NB4 (cell line): ENCODE measurements around the gene GREB1.

Experiments used
- DNase-seq: peaks from one replicate; pipeline ENCODE4 v3.0.0; 2010; ENCODE audit warnings: low read depth
- H3K4me3 ChIP-seq: one replicate; pipeline ENCODE4 v1.5.1; 2011; ENCODE audit warnings: mild to moderate bottlenecking, low read depth, low read length, moderate library complexity
- CTCF ChIP-seq: IDR thresholded peaks from one replicate; pipeline ENCODE4 v1.5.1; 2012; ENCODE audit warnings: low read depth, low read length
- MAX ChIP-seq: IDR thresholded peaks from 2 replicates; pipeline ENCODE4 v1.6.1; 2011; ENCODE audit warnings: low read depth, low read length
- MYC ChIP-seq: IDR thresholded peaks from 2 replicates; pipeline ENCODE4 v1.6.1; 2011; ENCODE audit warnings: low read depth, low read length
- POLR2A ChIP-seq: IDR thresholded peaks from 2 replicates; pipeline ENCODE4 v1.6.1; 2011; ENCODE audit warnings: mild to moderate bottlenecking; ENCODE audit not compliant: insufficient read length; ENCODE audit errors: extremely low read depth

The GREB1 gene

GRCh38 chr2:11514904-11515303 is 18.9 kb upstream of the GREB1 start:
- no peak for DNase-seq
- TF ChIP-seq CTCF (no peak), POLR2A (no peak), MAX (no peak), MYC (no peak)
- H3K4me3 ChIP-seq = no peak overlapping the region

- TF ChIP-seq CTCF (no peak), MAX (no peak), MYC (no peak), POLR2A (no peak)
- H3K4me3 ChIP-seq = no peak overlapping the region
- DNase-seq = no peak
Measured at GRCh38 chr2:11515490-11515981, 18.3 kb upstream of the GREB1 start.

GRCh38 chr2:11516984-11517648 is 16.7 kb upstream of the GREB1 start:
- TF ChIP-seq MAX (no peak), CTCF (no peak), MYC (no peak), POLR2A (no peak)
- no peak overlapping the region for H3K4me3 ChIP-seq

GRCh38 chr2:11517906-11518305 is 15.9 kb upstream of the GREB1 start:
- H3K4me3 ChIP-seq = no peak overlapping the region
- TF ChIP-seq POLR2A (no peak), MAX (no peak), MYC (no peak), CTCF (no peak)
- no peak for DNase-seq

More at GRCh38 chr2:11516984-11517648, 16.7 kb upstream of the GREB1 start:
- DNase-seq = no peak

GRCh38 chr2:11520092-11520693 is 13.7 kb upstream of the GREB1 start:
- no peak overlapping the region for H3K4me3 ChIP-seq
- TF ChIP-seq CTCF (no peak), POLR2A (no peak)
- DNase-seq = no peak
